H1 (cell line): ENCODE data around the gene ANKRD65. TPM values are rescaled to one million over a fixed set of nuclear protein-coding genes. Genes with fewer than 3 reads are reported as not detected.

Experiments
- CTCF ChIA-PET: fragments of 300-600 bp; sonication (Branson Sonifier 250); formaldehyde crosslinking; loops from one replicate; lab custom pipeline; 2021; ENCODE audit not compliant: partially characterized antibody; lab: Charles Lee
- POLR2A ChIA-PET: fragments of 300-600 bp; sonication (Branson Sonifier 250); formaldehyde crosslinking; loops from one replicate; lab custom pipeline; 2021; ENCODE audit warnings: inconsistent platforms; ENCODE audit not compliant: partially characterized antibody; lab: Charles Lee
- DNase-seq, 2 experiments: peaks; one replicate each; pipeline versions ENCODE4 v3.0.0 to v3.0.0-alpha.2; 2010 to 2022; ENCODE audit warnings: low spot score in 2 of 2, low read depth in 1 of 2, mixed read lengths in 1 of 2
- FAIRE-seq: peaks from 2 replicates; lab custom pipeline; 2011; peaks lifted over from hg19 to GRCh38; lab: Jason Lieb, UNC
- H2AFZ ChIP-seq: 2 replicates; pipeline ENCODE4 v1.8.1; 2012; ENCODE audit warnings: low read length, inconsistent platforms
- H2AK5ac ChIP-seq: 2 replicates; pipeline ENCODE4 v1.6.1; 2013; ENCODE audit warnings: low read depth, low read length
- H2BK120ac ChIP-seq: replicated peaks from 2 replicates; pipeline ENCODE3; 2013; ENCODE audit warnings: low read depth, low read length, inconsistent platforms
- H2BK12ac ChIP-seq: 2 replicates; pipeline ENCODE4 v1.6.1; 2013; ENCODE audit warnings: low read depth, low read length
- H2BK15ac ChIP-seq: 2 replicates; pipeline ENCODE4 v1.6.1; 2013; ENCODE audit warnings: low read length
- H2BK20ac ChIP-seq: 2 replicates; pipeline ENCODE4 v1.6.1; 2013; ENCODE audit warnings: low read length
- H2BK5ac ChIP-seq: 2 replicates; pipeline ENCODE4 v1.6.1; 2013; ENCODE audit warnings: low read depth, low read length
- H3K14ac ChIP-seq: 2 replicates; pipeline ENCODE4 v1.6.1; 2013; ENCODE audit warnings: inconsistent platforms; ENCODE audit not compliant: insufficient read length
- H3K18ac ChIP-seq: 2 replicates; pipeline ENCODE4 v1.6.1; 2013; ENCODE audit warnings: low read length; ENCODE audit errors: extremely low read depth
- H3K23ac ChIP-seq: 2 replicates; pipeline ENCODE4 v1.6.1; 2013; ENCODE audit warnings: inconsistent platforms; ENCODE audit not compliant: insufficient read length
- H3K23me2 ChIP-seq: 2 replicates; pipeline ENCODE4 v1.6.1; 2013; ENCODE audit warnings: low read depth, low read length
- H3K27ac ChIP-seq: 2 replicates; pipeline ENCODE4 v1.6.1; 2011; ENCODE audit warnings: low read depth, low read length, inconsistent platforms
- H3K27me3 ChIP-seq, 4 experiments: replicated peaks in 1 of 4; 1 replicate in 1 of 4; 2 replicates in 3 of 4; pipeline versions ENCODE4 v1.6.1 to v1.8.1; 2011 to 2013; ENCODE audit warnings: low read length in 3 of 4, mild to moderate bottlenecking in 3 of 4, inconsistent platforms in 2 of 4, mixed read lengths in 2 of 4, moderate library complexity in 1 of 4; ENCODE audit not compliant: control insufficient read depth in 3 of 4, insufficient read depth in 3 of 4; ENCODE audit errors: extremely low read depth in 1 of 4
- H3K36me3 ChIP-seq, 4 experiments: 2 replicates each; pipeline versions ENCODE4 v1.6.1 to v1.8.1; 2011 to 2013; ENCODE audit warnings: mild to moderate bottlenecking in 4 of 4, low read length in 3 of 4, moderate library complexity in 2 of 4, control low read depth in 1 of 4, inconsistent platforms in 1 of 4; ENCODE audit not compliant: insufficient read depth in 4 of 4, control insufficient read depth in 2 of 4
- H3K4ac ChIP-seq: replicated peaks from 2 replicates; pipeline ENCODE3; 2013; ENCODE audit warnings: low read length, low read depth, mixed read lengths, inconsistent platforms; ENCODE audit not compliant: insufficient read length
- H3K4me1 ChIP-seq, 4 experiments: replicated peaks in 1 of 4; 1 replicate in 1 of 4; 2 replicates in 3 of 4; pipeline versions ENCODE4 v1.6.1 to v1.8.1; 2011 to 2013; ENCODE audit warnings: low read length in 3 of 4, inconsistent platforms in 2 of 4, mixed read lengths in 1 of 4; ENCODE audit not compliant: insufficient read depth in 4 of 4, control insufficient read depth in 3 of 4
- H3K4me2 ChIP-seq, 2 experiments: 2 replicates each; pipeline versions ENCODE4 v1.6.1 to v1.8.1; 2011 to 2013; ENCODE audit warnings: low read depth in 2 of 2, low read length in 2 of 2, control low read depth in 1 of 2, inconsistent platforms in 1 of 2, mild to moderate bottlenecking in 1 of 2; ENCODE audit not compliant: insufficient read depth in 1 of 2
- H3K4me3 ChIP-seq, 4 experiments: fragments of 200-600, 300-600 bp in 1 of 4; sonication (generic), shearing (Covaris generic), sonication (Bioruptor Twin) in 1 of 4; 2 replicates each; pipeline versions ENCODE4 v1.5.1 to v1.8.1; 2011 to 2016; ENCODE audit warnings: low read length in 4 of 4, low read depth in 3 of 4, control low read depth in 2 of 4, inconsistent platforms in 2 of 4, mild to moderate bottlenecking in 2 of 4, mixed read lengths in 1 of 4, moderate library complexity in 1 of 4; ENCODE audit not compliant: insufficient read depth in 2 of 4; ENCODE audit errors: extremely low read depth in 1 of 4
- H3K56ac ChIP-seq: replicated peaks from 2 replicates; pipeline ENCODE3; 2013; ENCODE audit warnings: low read depth, mild to moderate bottlenecking, mixed read lengths, low read length, inconsistent platforms; ENCODE audit not compliant: insufficient read length
- H3K79me1 ChIP-seq: 2 replicates; pipeline ENCODE4 v1.6.1; 2013; ENCODE audit warnings: low read depth, low read length, control low read depth
- H3K79me2 ChIP-seq, 2 experiments: 2 replicates each; pipeline versions ENCODE4 v1.6.1 to v1.8.1; 2012 to 2013; ENCODE audit warnings: low read length in 2 of 2, mild to moderate bottlenecking in 2 of 2, inconsistent platforms in 1 of 2; ENCODE audit not compliant: insufficient read depth in 2 of 2, control insufficient read depth in 1 of 2
- H3K9ac ChIP-seq, 4 experiments: replicated peaks in 1 of 4; 1 replicate in 1 of 4; 2 replicates in 3 of 4; pipeline versions ENCODE4 v1.6.1 to v1.8.1; 2011 to 2013; ENCODE audit warnings: low read depth in 3 of 4, low read length in 3 of 4, control low read depth in 2 of 4, mild to moderate bottlenecking in 2 of 4, moderate library complexity in 2 of 4, inconsistent platforms in 1 of 4; ENCODE audit errors: extremely low read depth in 1 of 4
- H3K9me3 ChIP-seq, 2 experiments: 2 replicates each; pipeline versions ENCODE4 v1.6.1 to v1.8.1; 2012 to 2013; ENCODE audit warnings: mild to moderate bottlenecking in 2 of 2, moderate library complexity in 2 of 2, control low read depth in 1 of 2, inconsistent platforms in 1 of 2, low read depth in 1 of 2, low read length in 1 of 2, mixed read lengths in 1 of 2; ENCODE audit not compliant: insufficient read depth in 2 of 2
- H4K20me1 ChIP-seq, 2 experiments: replicated peaks in 1 of 2; 2 replicates each; pipeline versions ENCODE3 to v1.8.1; 2011 to 2013; ENCODE audit warnings: inconsistent platforms in 2 of 2, low read length in 2 of 2, mild to moderate bottlenecking in 1 of 2; ENCODE audit not compliant: insufficient read depth in 2 of 2, control insufficient read depth in 1 of 2
- H4K5ac ChIP-seq: 2 replicates; pipeline ENCODE4 v1.6.1; 2013; ENCODE audit warnings: low read length, low read depth, mixed read lengths, inconsistent platforms; ENCODE audit not compliant: insufficient read length
- H4K8ac ChIP-seq: 2 replicates; pipeline ENCODE4 v1.8.0; 2013; ENCODE audit warnings: mild to moderate bottlenecking, moderate library complexity, low read length, inconsistent platforms; ENCODE audit not compliant: insufficient read depth; ENCODE audit errors: extremely low read depth
- H4K91ac ChIP-seq: replicated peaks from 2 replicates; pipeline ENCODE3; 2013; ENCODE audit warnings: low read length, mixed read lengths, inconsistent platforms; ENCODE audit not compliant: insufficient read length
- EZH2 ChIP-seq: fragments of 200-600 bp; sonication (generic); IDR thresholded peaks from 2 replicates; pipeline ENCODE4 v1.7.1; 2012; ENCODE audit warnings: low read depth, mild to moderate bottlenecking, moderate library complexity, low read length, inconsistent platforms; ENCODE audit not compliant: severe bottlenecking
- HDAC2 ChIP-seq, 2 experiments: fragments of 300-600 bp in 1 of 2; sonication (generic) in 1 of 2; IDR thresholded peaks; 2 replicates each; pipeline ENCODE4 v1.6.1; 2011 to 2012; ENCODE audit warnings: low read depth in 2 of 2, low read length in 2 of 2, mild to moderate bottlenecking in 2 of 2, moderate library complexity in 2 of 2, borderline replicate concordance in 1 of 2, inconsistent platforms in 1 of 2
- HDAC6 ChIP-seq: IDR thresholded peaks from one replicate; pipeline ENCODE4 v1.7.1; 2012; ENCODE audit warnings: low read depth, mild to moderate bottlenecking, inconsistent platforms, low read length, moderate library complexity
- JUN ChIP-seq: IDR thresholded peaks from 2 replicates; pipeline ENCODE4 v1.6.1; 2011; ENCODE audit warnings: low read depth, mild to moderate bottlenecking, improper control_type of control experiment, low read length
- KDM1A ChIP-seq: fragments of 200-600, 300-600 bp; sonication (generic); IDR thresholded peaks from 2 replicates; pipeline ENCODE4 v1.7.1; 2016; ENCODE audit warnings: mild to moderate bottlenecking, low read length, borderline replicate concordance
- KDM4A ChIP-seq: IDR thresholded peaks from one replicate; pipeline ENCODE4 v1.7.1; 2012; ENCODE audit warnings: low read depth, mild to moderate bottlenecking, moderate library complexity, low read length, inconsistent platforms; ENCODE audit not compliant: severe bottlenecking
- KDM5A ChIP-seq: fragments of 200-600 bp; IDR thresholded peaks from 2 replicates; pipeline ENCODE4 v1.7.1; 2012; ENCODE audit warnings: mild to moderate bottlenecking, low read length, inconsistent platforms, mixed read lengths
- RNF2 ChIP-seq: fragments of 200-900, 300-1000 bp; sonication (generic); IDR thresholded peaks from 2 replicates; pipeline ENCODE4 v1.7.1; 2016; ENCODE audit warnings: borderline replicate concordance, low read depth, mild to moderate bottlenecking, antibody characterized with exemption, low read length; ENCODE audit not compliant: poor library complexity, severe bottlenecking; ENCODE audit errors: missing control alignments
- TBP ChIP-seq: IDR thresholded peaks from 2 replicates; pipeline ENCODE4 v1.6.1; 2011; ENCODE audit warnings: low read depth, low read length, improper control_type of control experiment
- WGBS, 2 experiments: shearing (Covaris generic) in 1 of 2; methylation state at CpG; one replicate each; pipeline versions ENCODE4 v1.1.6 to v1.1.7; 2013 to 2015; ENCODE audit warnings: low lambda C conversion rate in 2 of 2, mixed read lengths in 2 of 2, inconsistent platforms in 1 of 2, low coverage in 1 of 2, missing lambda C conversion rate in 1 of 2; ENCODE audit not compliant: insufficient replicate concordance in 2 of 2, insufficient coverage in 1 of 2, insufficient read length in 1 of 2; ENCODE audit errors: extremely low coverage in 1 of 2, missing lambda C conversion rate in 1 of 2; 5-methylcytosine and 5-hydroxymethylcytosine counted together
- polyA plus RNA-seq, 7 experiments: library from polyadenylated mRNA; depleted of rRNA in 3 of 7; stranded (reverse) in 5 of 7; unstranded in 2 of 7; fragments of >200 nt in 5 of 7; fragments of 200-250 nt in 2 of 7; gene quantifications; 1 replicate in 5 of 7; 2 replicates in 1 of 7; 4 replicates in 1 of 7; pipeline versions ENCODE4 v1.2.1 to v1.2.3, GENCODE V29; 2011 to 2013; ENCODE audit warnings: missing spikeins in 2 of 7, mixed read lengths in 2 of 7
- total RNA-seq: library from RNA; stranded (reverse); fragmentation: NEBNext Ultra II Directional; extraction: Animal tissue kit (Norgen Biotek cat#: 25700); gene quantifications from 2 replicates; pipeline ENCODE4 v1.2.1, GENCODE V29; 2021
- TF ChIP-seq, protein P1 (sequence below): IDR thresholded peaks from 2 replicates; pipeline ENCODE4 v1.6.1; 2011; ENCODE audit warnings: low read depth, mild to moderate bottlenecking, low read length; ENCODE audit not compliant: insufficient read depth

Gene ANKRD65
- total and polyA plus RNA-seq, 2 of the 8 experiments (the other 6 are each of a cell fraction or from before 2014, with no cell fraction given) = 1.8 to 2.0 TPM

DNA sequence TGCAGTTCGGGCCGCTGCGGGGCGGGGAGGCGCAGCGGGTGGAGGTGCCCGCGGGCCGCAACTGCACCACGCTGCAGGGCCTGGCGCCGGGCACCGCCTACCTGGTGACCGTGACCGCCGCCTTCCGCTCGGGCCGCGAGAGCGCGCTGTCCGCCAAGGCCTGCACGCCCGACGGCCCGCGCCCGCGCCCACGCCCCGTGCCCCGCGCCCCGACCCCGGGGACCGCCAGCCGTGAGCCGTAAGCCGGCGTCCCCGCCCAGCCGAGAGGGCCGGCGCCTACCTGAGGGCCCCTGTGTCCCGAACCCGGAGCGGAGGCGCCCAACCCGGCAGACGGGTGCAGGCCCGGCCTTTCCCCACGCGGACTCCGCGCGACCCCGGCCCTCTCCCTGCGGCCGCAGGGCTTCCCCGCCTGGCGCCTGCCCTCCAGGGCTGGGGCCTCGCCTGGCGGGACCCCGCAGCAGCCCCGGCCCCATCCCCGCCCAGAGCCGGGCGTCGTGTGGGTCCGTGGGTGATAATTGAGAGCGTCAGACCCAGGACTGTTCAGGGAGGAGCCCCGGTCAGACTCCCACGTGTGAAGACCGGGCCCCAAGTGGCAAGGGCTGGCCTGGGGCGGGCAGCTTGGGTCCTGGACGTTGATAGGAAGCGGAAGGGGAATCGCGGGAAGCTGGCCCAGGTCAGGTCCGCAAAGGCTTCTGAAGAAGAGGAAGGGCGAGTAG is 18.6 kb upstream of the ANKRD65 start:
- Histone ChIP-seq H2BK5ac (no peak overlapping the region), H3K23ac (no peak overlapping the region), H2BK15ac (no peak overlapping the region), H2BK20ac (no peak overlapping the region), H3K4me1 (peaks cover 0 to 14% (median 11%) of the 10 kb centered on the region in 4 experiments; a peak in 6 of 7 replicates), H3K4me3 (no peak overlapping the region), H2BK12ac (no peak overlapping the region), H3K27me3 (peaks cover 0 to 3% (median 0%) of the 10 kb centered on the region in 4 experiments; a peak in 2 of 7 replicates), H3K18ac (no peak overlapping the region), H2BK120ac (no peak overlapping the region), H4K91ac (no peak overlapping the region), H4K5ac (no peak overlapping the region), H3K23me2 (peaks cover 12% of the 10 kb centered on the region; the same call in 1 of the 2 replicates), H3K36me3 (peaks cover 0 to 7% (median 0%) of the 10 kb centered on the region in 4 experiments; a peak in 1 of 8 replicates), H4K20me1 (peaks cover 4 to 7% of the 10 kb centered on the region in 2 experiments), H3K9ac (no peak overlapping the region), H3K4ac (no peak overlapping the region), H3K56ac (no peak overlapping the region), H3K79me2 (peaks cover 0 to 8% of the 10 kb centered on the region in 2 experiments; a peak in 1 of 4 replicates), H3K9me3 (no peaks in the 10 kb centered on the region), H2AK5ac (no peak overlapping the region), H2AFZ (no peak overlapping the region), H3K79me1 (no peaks in the 10 kb centered on the region), H4K8ac (peak overlapping the region; percentile 71; the same call in 1 of the 2 replicates), H3K4me2 (no peak overlapping the region), H3K14ac (no peak overlapping the region), H3K27ac (no peak overlapping the region)
- ChIA-PET POLR2A (interaction anchor here (0.7 to 22.9 kb wide), 4 partner anchors 9 to 40 kb away, joined by 3 to 515 read pairs (median 10); partner anchors contain the start of genes CCNL2 and MRPL20), CTCF (interaction anchor here (1.5 to 4.3 kb wide), 14 partner anchors 9 to 183 kb away, joined by 4 to 36 read pairs (median 10); partner anchors contain the start of genes CCNL2 and MRPL20)
- FAIRE-seq (no peak), DNase-seq (no peak)
- 91% methylated on average over 37 of the region's 82 CpGs; no CpG with 5 or more reads in 1 of the 2 experiments for WGBS, 2 experiments
- TF ChIP-seq, protein P1, sequence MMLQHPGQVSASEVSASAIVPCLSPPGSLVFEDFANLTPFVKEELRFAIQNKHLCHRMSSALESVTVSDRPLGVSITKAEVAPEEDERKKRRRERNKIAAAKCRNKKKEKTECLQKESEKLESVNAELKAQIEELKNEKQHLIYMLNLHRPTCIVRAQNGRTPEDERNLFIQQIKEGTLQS = no peak
- TF ChIP-seq HDAC6 (no peak), TBP (no peak), KDM4A (no peak), JUN (no peak), KDM1A (no peak), KDM5A (no peak), HDAC2 (IDR thresholded peaks at IDR 0.05; ENCODE audit: borderline replicate concordance in 1 of 2, low read depth in 2 of 2, low read length in 2 of 2) (no peak), EZH2 (no peak), RNF2 (no peak)
